ENCODE data around the gene UGT1A9.

DNA sequence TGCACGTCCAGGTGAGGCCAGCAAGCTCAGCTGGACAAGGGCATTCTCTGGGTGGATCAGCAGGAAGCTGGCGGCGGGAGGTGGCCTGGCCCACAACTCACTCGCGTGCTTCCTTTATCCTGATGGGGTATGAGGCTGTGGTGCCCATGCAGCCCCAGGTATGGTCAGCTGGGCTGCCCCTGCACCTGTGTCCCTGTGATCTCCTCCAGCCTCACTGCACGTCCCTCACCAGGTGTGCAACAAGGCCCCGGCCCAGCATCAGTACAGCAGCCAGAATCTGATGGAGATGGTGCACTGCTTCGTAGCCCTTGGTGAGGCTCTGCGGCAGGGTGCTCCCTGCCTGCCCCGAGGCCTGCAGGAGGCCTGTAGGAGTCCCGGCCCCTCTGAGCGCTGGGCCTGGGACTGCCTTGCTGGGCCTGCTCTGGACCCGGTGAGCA is 124.1 kb downstream of the UGT1A9 start:
- TF ChIP-seq, protein P1, sequence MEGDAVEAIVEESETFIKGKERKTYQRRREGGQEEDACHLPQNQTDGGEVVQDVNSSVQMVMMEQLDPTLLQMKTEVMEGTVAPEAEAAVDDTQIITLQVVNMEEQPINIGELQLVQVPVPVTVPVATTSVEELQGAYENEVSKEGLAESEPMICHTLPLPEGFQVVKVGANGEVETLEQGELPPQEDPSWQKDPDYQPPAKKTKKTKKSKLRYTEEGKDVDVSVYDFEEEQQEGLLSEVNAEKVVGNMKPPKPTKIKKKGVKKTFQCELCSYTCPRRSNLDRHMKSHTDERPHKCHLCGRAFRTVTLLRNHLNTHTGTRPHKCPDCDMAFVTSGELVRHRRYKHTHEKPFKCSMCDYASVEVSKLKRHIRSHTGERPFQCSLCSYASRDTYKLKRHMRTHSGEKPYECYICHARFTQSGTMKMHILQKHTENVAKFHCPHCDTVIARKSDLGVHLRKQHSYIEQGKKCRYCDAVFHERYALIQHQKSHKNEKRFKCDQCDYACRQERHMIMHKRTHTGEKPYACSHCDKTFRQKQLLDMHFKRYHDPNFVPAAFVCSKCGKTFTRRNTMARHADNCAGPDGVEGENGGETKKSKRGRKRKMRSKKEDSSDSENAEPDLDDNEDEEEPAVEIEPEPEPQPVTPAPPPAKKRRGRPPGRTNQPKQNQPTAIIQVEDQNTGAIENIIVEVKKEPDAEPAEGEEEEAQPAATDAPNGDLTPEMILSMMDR (IDR thresholded peaks at IDR 0.05), result no peak
- TF ChIP-seq POLR2A (IDR thresholded peaks at IDR 0.05), result no peak
- no peak for TF ChIP-seq POLR2AphosphoS5 (IDR thresholded peaks at IDR 0.05)
